Measurements from ENCODE around the gene YBX3. TPM values are rescaled to one million over a fixed set of nuclear protein-coding genes. Genes with fewer than 3 reads are reported as not detected.

The YBX3 gene
- polyA plus RNA-seq, 2 of the 4 experiments (the other 2 are of a cell fraction): 140 to 150 TPM

GRCh38 chr12:10689146-10689545 lies 34.0 kb downstream of the YBX3 start:
- DNase-seq (ENCODE audit: low read depth in 1 of 2, low spot score in 1 of 2) (no peak), ATAC-seq (no peak), FAIRE-seq (no peak)
- ChIA-PET POLR2A (no interaction called here), CTCF (interaction anchor here (0.5 to 2.1 kb wide), 3 partner anchors 30 to 458 kb away, joined by 4 to 8 read pairs (median 4); no protein-coding TSS in a partner anchor)
- TF ChIP-seq RNF2 (IDR thresholded peaks at IDR 0.05; ENCODE audit: borderline replicate concordance, low read depth) (no peak), GATA3 (IDR thresholded peaks at IDR 0.05; ENCODE audit: borderline replicate concordance) (no peak), RARB (CRISPR knock-in tag; IDR thresholded peaks at IDR 0.05) (no peak), ZC3H11A (IDR thresholded peaks at IDR 0.05) (no peak), KDM5A (IDR thresholded peaks at IDR 0.05) (no peak), ELK1 (IDR thresholded peaks at IDR 0.05; ENCODE audit: low read depth, low read length) (no peak), RCOR1 (IDR thresholded peaks at IDR 0.05; ENCODE audit: low read depth, low read length) (no peak), NR3C1 (IDR thresholded peaks at IDR 0.05) (no peak), HEYL (CRISPR knock-in tag; IDR thresholded peaks at IDR 0.05) (no peak), KDM1A (IDR thresholded peaks at IDR 0.05; ENCODE audit: low read depth) (no peak), POLR2A (IDR thresholded peaks at IDR 0.05; ENCODE audit: low read length) (no peak), CBX8 (IDR thresholded peaks at IDR 0.05) (no peak), RAD21 (conservative IDR thresholded peaks at IDR 0.05 in 1 of 2, IDR thresholded peaks at IDR 0.05 in 1 of 2) (no peak), HES2 (IDR thresholded peaks at IDR 0.05) (no peak), MAX (IDR thresholded peaks at IDR 0.05) (no peak), MAZ (IDR thresholded peaks at IDR 0.05; ENCODE audit: borderline replicate concordance, low read depth, low read length) (no peak), HOXB13 (CRISPR knock-in tag; IDR thresholded peaks at IDR 0.05; ENCODE audit: low read depth) (no peak)
- H3K4me2 ChIP-seq: no peak overlapping the region
- H3K4me1 ChIP-seq: no peaks in the 10 kb centered on the region
- no peaks in the 10 kb centered on the region for H3K9me3 ChIP-seq
- H3K27ac ChIP-seq: no peak overlapping the region
- no peak overlapping the region for H3K4me3 ChIP-seq
- whole genome bisulfite sequencing (ENCODE audit: missing lambda C conversion rate): 94% methylated on average over 2 of the region's 2 CpGs

- DNase-seq (ENCODE audit: low read depth in 1 of 2, low spot score in 1 of 2): no peak
- FAIRE-seq: no peak
- Histone ChIP-seq H3K9me3 (no peaks in the 10 kb centered on the region), H3K4me2 (no peak overlapping the region), H3K4me3 (no peak overlapping the region), H3K27ac (no peak overlapping the region), H3K4me1 (no peaks in the 10 kb centered on the region)
- WGBS (ENCODE audit: missing lambda C conversion rate): 87% methylated on average over 1 of the region's 1 CpG
- POLR2A ChIA-PET: no interaction called here
- ATAC-seq: no peak
- TF ChIP-seq FOSL2 (IDR thresholded peaks at IDR 0.05): no peak
- no peak for TF ChIP-seq FOSL2 (CRISPR knock-in tag; IDR thresholded peaks at IDR 0.05)
- no peak for TF ChIP-seq SMC3 (IDR thresholded peaks at IDR 0.05)
- no peak for TF ChIP-seq BHLHE40 (IDR thresholded peaks at IDR 0.05; ENCODE audit: low read depth, low read length)
- no peak for TF ChIP-seq BCL3 (IDR thresholded peaks at IDR 0.05)
- CTCF ChIA-PET: no interaction called here
Measured at GRCh38 chr12:10688042-10688441, 35.1 kb downstream of the YBX3 start.

- ChIA-PET POLR2A (no interaction called here), CTCF (interaction anchor here (0.7 to 2.3 kb wide), 9 partner anchors 11 to 445 kb away, joined by 3 to 7 read pairs (median 3); no protein-coding TSS in a partner anchor)
- Histone ChIP-seq H3K4me1 (0 out of 3 replicates have a peak, but pooled peaks cover 3% of the 10 kb centered on the region), H3K4me3 (peak within 1 kb of the TSS; percentile 56), H3K27ac (peak within 1 kb of the TSS; percentile 21 to 66; a peak in 3 of 6 replicates), H3K4me2 (peak within 1 kb of the TSS; percentile 85), H3K9me3 (no peaks in the 10 kb centered on the region)
- DNase-seq (ENCODE audit: low read depth in 1 of 2, low spot score in 1 of 2) (peak; percentile 64 to 72), FAIRE-seq (no peak), ATAC-seq (peak; percentile 88 to 91)
- under 1% methylated on average over 29 of the region's 35 CpGs for WGBS (ENCODE audit: missing lambda C conversion rate)
- TF ChIP-seq CTCF (IDR thresholded peaks at IDR 0.05) (peak; percentile 94), FOXS1 (CRISPR knock-in tag; IDR thresholded peaks at IDR 0.05) (no peak), MAFK (IDR thresholded peaks at IDR 0.05; ENCODE audit: partially characterized antibody) (peak; percentile 99), EHF (CRISPR knock-in tag; IDR thresholded peaks at IDR 0.05) (no peak), HOXB13 (CRISPR knock-in tag; IDR thresholded peaks at IDR 0.05; ENCODE audit: low read depth) (no peak), BHLHE40 (IDR thresholded peaks at IDR 0.05; ENCODE audit: low read depth, low read length) (no peak), KDM5A (IDR thresholded peaks at IDR 0.05) (no peak), SMC3 (IDR thresholded peaks at IDR 0.05) (peak; percentile 86), RAD21 (conservative IDR thresholded peaks at IDR 0.05 in 1 of 2, IDR thresholded peaks at IDR 0.05 in 1 of 2) (peak; percentile 90 to 91), REST (IDR thresholded peaks at IDR 0.05) (no peak)
Measured at GRCh38 chr12:10673659-10674384, 49.3 kb downstream of the YBX3 start, which contains the start of gene STYK1. Gene STYK1 (minus strand): TSS chr12:10674052. CDS start chr12:10634618, 39,434 bp downstream.

Data from A549 (cell line).